OCI-M2 (cell line): Measurements from ENCODE around the gene PTPN9.
"Not testable (repeated sequence)": the region's sequence is repeated elsewhere in the genome, so short reads cannot be mapped to it uniquely, and the experiment has no call there.

Experiments used
- DNase-seq: peaks from one replicate; lab custom pipeline; 2025; ENCODE audit not compliant: unreplicated experiment; lab: John Stamatoyannopoulos, UW

PTPN9 gene

GRCh38 chr15:75454471-75455378, 124.4 kb downstream of the PTPN9 start:
- DNase-seq, result no peak

GRCh38 chr15:75453703-75454470, 125.2 kb downstream of the PTPN9 start:
- peak; percentile 85 for DNase-seq

- no peak for DNase-seq
These were observed 126.0 kb downstream of the PTPN9 start for GRCh38 chr15:75452865-75453702.

- peak; percentile 11 for DNase-seq
These were observed 126.7 kb downstream of the PTPN9 start for GRCh38 chr15:75452364-75452864.

DNA sequence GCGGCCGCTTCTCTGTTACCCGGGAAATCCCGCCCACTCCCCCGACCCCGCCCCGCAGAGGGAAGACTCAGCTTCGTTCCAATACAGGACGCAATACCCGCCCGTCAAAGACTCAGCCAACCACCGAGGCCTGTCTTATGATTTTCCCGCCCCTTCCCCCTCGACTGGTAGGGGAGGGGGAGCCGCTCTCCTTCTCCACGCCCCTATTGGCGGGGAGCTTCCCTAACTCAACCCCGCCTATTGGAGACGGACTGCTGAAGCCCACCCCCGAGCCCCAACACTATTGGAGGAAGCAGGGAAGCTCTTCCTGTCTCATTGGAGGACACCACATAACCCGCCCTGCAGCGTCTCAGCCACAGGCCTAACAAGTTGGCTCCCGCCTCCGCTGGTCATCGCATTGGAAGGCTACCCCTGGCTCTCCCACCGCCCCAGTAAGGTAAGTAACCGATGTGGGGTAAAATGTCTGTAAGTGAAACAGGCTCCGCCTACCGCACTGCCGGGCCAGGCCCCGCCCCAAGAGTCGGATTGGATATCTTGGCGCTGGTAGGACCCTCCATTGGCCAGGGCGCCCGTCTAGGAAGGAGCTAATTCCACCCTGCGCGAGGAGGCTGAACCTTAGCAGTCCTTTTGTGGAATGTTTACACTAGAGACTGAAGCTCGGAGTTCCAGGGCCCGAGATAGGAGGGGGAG, 127.3 kb downstream of the PTPN9 start, which contains the start of gene SIN3A:
SIN3A (minus strand) TSS at position 17 of the 690 bp plus-strand sequence. CDS start 21,315 bp downstream, outside the sequence.
- DNase-seq, result peak; percentile 90

DNA sequence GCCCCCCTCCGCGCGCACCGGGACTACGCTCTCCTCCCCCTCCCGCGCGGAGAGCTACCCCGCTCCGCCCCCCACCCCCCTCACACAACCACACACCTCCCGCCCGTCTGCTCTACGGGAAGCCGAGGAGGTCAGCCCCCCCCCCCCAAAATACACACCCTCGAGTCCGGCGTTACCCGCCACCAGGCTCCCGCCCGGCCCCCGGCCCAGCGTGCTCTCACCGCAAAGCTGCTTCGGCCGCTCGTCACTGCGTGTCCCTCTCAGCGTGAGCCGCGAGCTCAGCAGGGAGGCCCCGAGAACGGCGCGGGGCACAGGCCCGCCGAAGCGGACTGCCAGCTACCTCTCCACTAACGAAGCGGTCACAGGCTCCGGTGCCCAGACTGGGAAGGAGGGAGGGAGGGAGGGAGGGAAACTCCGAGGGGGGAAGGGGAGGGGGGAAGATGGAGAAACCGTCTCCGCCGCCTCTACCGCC, 127.9 kb downstream of the PTPN9 start:
- no peak for DNase-seq

DNA sequence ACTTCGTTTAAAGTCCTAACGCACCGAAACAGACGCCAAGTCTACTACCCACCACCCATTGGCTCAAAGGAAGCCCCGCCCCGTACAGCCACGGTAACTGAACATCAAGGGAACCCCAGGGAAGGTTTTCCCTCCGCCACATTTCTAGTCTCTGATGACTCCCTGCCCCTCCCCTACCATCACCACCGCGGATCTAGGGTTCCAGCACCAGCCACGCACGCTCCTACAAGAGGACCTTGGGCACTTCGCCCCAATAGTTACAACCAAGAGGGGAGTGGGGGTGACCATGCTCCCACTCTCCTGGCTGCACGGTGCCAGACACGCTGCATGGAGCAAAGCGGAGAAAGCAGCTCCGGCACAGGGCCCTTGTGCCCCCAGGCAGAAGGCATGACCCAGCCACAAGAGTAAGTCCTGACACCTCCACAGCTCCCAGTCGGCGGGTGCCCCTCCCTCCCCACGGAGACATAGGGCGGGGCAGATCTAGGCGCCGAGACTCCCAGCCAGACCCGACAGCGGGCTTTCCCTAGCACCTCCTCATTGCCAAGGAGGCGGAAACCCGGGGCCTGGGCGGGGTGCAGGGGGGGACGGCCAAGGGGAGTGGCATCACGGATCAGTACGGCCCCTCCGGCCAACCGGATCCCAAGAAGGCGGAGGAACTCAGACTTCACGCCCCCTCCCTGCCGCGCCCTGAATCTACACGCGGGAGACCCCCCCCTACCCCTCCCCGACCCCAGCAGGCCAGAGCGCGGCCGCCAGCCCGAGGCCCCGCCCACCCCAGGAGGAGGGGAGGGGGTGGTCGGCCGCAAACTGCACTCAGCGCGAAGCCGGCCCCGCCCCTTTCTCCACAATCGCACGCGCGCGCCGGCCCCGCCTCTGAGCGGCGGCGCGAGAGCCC, 128.6 kb downstream of the PTPN9 start:
- peak; percentile 74 for DNase-seq

GRCh38 chr15:75449585-75450306, 129.4 kb downstream of the PTPN9 start:
- DNase-seq, result no peak

GRCh38 chr15:75448171-75448570, 130.9 kb downstream of the PTPN9 start:
- not testable (repeated sequence) for DNase-seq

DNA sequence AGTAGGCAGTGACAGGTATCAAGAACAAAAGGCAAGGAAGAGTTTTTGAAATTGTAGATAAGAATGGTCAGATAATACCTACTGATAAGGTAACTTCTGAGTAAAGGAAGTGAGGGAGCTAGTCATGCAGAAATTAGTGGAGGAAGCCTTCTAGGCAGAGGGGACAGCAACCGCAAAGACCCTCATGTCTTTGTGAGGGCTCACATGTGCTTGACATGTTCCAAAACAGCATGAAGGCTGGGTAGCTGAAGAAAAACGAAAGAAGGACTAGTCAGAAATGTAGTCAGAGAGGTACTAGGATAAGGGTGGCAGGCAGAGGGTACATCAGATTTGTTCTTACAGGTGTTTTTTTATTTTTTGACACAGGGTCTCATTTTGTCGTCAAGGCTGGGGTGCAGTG, 133.0 kb downstream of the PTPN9 start:
- DNase-seq, result no peak

GRCh38 chr15:75445324-75445723, 133.8 kb downstream of the PTPN9 start:
- DNase-seq, result not testable (repeated sequence)

DNA sequence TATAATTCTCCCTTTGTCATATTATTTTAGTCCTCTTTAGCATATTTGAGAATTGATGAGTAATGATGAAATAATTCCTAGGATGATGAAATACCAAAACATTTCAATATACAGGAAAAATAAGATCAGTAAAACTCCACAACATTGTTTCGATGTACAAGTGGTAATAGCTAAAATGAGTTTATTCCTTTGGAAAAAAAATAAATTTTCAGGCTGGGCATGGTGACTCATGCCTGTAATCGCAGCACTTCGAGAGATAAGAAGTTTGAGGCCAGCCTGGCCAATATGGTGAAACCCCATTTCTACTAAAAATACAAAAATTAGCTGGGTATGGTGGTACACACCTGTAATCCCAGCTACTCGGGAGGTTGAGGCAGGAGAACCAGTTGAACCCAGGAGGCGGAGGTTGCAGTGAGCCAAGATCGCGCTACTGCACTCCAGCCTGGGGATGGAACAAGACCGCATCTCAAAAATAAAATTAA, 135.1 kb downstream of the PTPN9 start:
- not testable (repeated sequence) for DNase-seq

GRCh38 chr15:75437721-75438120, 141.4 kb downstream of the PTPN9 start:
- DNase-seq, result no peak

DNA sequence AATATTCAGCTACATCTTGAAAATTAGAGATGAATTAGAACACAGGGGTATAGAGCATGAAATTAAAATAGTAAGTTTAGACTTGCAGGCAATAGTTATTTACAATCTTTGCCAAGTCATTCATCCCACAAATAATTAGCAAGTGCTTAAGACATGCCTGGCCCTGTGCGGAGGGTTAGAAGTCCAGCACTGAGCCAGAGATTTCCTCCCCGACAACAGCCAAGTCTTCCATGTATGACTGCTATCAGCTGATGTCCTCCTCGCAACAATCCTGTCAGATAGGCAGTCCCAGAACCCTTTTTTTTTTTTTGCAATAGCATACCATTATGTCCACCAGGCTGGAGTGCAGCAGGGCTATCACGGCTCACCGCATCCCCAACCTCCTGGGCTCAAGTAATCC, 142.2 kb downstream of the PTPN9 start:
- DNase-seq, result no peak

GRCh38 chr15:75431682-75432081, 147.4 kb downstream of the PTPN9 start:
- no peak for DNase-seq

GRCh38 chr15:75431270-75431669, 147.8 kb downstream of the PTPN9 start:
- DNase-seq, result no peak

DNA sequence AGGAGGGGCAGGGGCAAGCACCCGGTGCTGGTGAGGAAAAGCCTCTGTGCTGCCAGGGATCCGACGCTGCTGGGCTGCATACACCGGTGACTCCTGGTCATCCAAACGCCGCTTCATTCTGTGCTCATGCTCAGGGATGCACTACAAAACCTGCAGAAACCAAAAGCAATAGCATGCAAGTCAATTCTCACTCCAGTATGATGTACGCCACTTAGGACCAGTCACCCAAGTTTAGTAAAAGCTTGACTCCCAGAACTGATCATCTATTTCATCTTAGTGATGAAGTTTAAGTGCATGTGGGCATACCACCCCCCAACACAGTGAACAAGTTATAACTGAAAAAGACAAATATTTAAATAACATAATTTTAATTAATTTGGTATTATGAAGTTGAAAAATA, 148.9 kb downstream of the PTPN9 start:
- no peak for DNase-seq

GRCh38 chr15:75428152-75428551, 151.0 kb downstream of the PTPN9 start:
- no peak for DNase-seq
